ENCODE results near the gene TLR5.

DNA sequence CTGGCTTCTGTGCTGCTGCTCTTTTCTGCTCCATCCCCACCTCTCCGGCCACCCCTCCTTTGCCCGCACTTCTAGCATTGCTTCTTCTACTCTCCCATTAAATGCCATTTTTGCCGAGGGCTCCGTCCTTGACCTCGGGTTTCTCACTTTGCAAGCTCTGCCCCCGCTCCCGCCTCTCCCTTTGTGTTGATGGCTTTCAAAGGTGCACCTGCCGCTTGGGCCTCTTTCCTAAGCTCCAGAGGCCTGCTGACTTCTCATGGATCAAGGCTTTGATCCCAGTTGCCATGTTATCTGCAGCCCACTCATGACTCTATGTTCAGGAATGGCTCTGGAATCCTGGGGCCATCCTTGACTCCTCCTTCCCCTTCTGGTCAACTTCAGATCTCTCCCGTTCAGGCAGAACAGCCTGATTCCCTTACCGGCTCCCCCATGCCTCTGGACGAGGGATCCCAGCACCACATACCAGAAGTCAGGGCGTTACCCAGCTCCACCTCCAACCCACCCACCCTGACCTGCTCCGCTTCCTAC lies 54.3 kb downstream of the TLR5 start:
- TF ChIP-seq POLR2A (IDR thresholded peaks at IDR 0.05) (no peak), CTCF (IDR thresholded peaks at IDR 0.05) (no peak)

Measured in uterus (tissue), 2 donors.